ENCODE data around the gene AKTIP.

DNA sequence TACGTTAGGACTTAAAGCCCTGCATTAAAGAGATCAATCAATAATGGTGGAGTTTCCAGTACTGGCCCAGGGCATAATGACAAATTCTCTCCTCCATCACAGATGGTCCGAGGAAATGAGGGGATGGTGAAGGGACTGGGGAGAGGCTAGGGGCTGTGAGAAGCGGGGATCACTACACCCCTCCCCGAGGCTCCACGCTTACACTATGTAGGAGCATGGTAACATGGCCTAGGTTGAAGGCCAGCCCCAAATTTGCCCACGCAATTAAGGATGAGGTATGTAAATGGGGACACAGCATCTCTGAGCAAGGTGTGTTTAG, 8.0 kb upstream of the AKTIP start:
- TF ChIP-seq, protein P1, sequence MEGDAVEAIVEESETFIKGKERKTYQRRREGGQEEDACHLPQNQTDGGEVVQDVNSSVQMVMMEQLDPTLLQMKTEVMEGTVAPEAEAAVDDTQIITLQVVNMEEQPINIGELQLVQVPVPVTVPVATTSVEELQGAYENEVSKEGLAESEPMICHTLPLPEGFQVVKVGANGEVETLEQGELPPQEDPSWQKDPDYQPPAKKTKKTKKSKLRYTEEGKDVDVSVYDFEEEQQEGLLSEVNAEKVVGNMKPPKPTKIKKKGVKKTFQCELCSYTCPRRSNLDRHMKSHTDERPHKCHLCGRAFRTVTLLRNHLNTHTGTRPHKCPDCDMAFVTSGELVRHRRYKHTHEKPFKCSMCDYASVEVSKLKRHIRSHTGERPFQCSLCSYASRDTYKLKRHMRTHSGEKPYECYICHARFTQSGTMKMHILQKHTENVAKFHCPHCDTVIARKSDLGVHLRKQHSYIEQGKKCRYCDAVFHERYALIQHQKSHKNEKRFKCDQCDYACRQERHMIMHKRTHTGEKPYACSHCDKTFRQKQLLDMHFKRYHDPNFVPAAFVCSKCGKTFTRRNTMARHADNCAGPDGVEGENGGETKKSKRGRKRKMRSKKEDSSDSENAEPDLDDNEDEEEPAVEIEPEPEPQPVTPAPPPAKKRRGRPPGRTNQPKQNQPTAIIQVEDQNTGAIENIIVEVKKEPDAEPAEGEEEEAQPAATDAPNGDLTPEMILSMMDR (IDR thresholded peaks at IDR 0.05) = no peak
- TF ChIP-seq EP300 (IDR thresholded peaks at IDR 0.05) (no peak), POLR2AphosphoS5 (IDR thresholded peaks at IDR 0.05) (no peak), POLR2A (IDR thresholded peaks at IDR 0.05) (no peak)

Measured in stomach (tissue), 4 donors.